Heart right ventricle (tissue), 16 donors: ENCODE data around the gene NFIB. TPM values are rescaled to one million over a fixed set of nuclear protein-coding genes. Genes with fewer than 3 reads are reported as not detected.

Experiments
- ATAC-seq, 8 donors: fragments of 200-7000 bp; cut with Tn5 transposase; one replicate each; pipeline ENCODE4 v1.9.1; 2020; ENCODE audit warnings: mild to moderate bottlenecking in 8 of 8, moderate library complexity in 8 of 8, moderate number of reproducible peaks in 1 of 8
- DNase-seq, 2 donors: peaks; one replicate each; pipeline ENCODE4 v3.0.0-alpha.2; 2020
- H3K27ac ChIP-seq, 10 donors: fragments of 200-600 bp; sonication (generic) in 2 of 10; one replicate each; pipeline versions ENCODE4 v1.5.0 to v1.8.0; 2020 to 2022; ENCODE audit warnings: mild to moderate bottlenecking in 3 of 10
- H3K27me3 ChIP-seq, 7 donors: fragments of 200-600 bp; one replicate each; pipeline ENCODE4 v1.8.0; 2021 to 2022; ENCODE audit warnings: mild to moderate bottlenecking in 2 of 7
- H3K36me3 ChIP-seq, 9 donors: fragments of 200-600 bp; sonication (generic) in 1 of 9; one replicate each; pipeline versions ENCODE4 v1.5.0 to v1.8.0; 2020 to 2022; ENCODE audit warnings: mild to moderate bottlenecking in 2 of 9
- H3K4me1 ChIP-seq, 9 donors: fragments of 200-600 bp; sonication (generic) in 1 of 9; one replicate each; pipeline versions ENCODE4 v1.5.0 to v1.8.0; 2020 to 2022; ENCODE audit warnings: mild to moderate bottlenecking in 4 of 9
- H3K4me3 ChIP-seq, 10 donors: fragments of 200-600 bp; sonication (generic) in 2 of 10; one replicate each; pipeline versions ENCODE4 v1.5.0 to v1.8.0; 2020 to 2022; ENCODE audit warnings: mild to moderate bottlenecking in 7 of 10, moderate library complexity in 2 of 10
- H3K9me3 ChIP-seq, 11 donors: fragments of 200-600 bp in 10 of 11; sonication (generic) in 2 of 11; one replicate each; pipeline versions ENCODE4 v1.5.0 to v1.8.0; 2013 to 2022; ENCODE audit warnings: mild to moderate bottlenecking in 2 of 11, control low read depth in 1 of 11, moderate library complexity in 1 of 11
- CTCF ChIP-seq, 9 donors: fragments of 200-600 bp; sonication (generic) in 2 of 9; IDR thresholded peaks; one replicate each; pipeline versions ENCODE4 v1.5.0 to v1.8.0; 2021 to 2022; ENCODE audit warnings: antibody characterized with exemption in 9 of 9, mild to moderate bottlenecking in 5 of 9, moderate library complexity in 1 of 9
- WGBS, 2 donors: extraction: QIAGEN DNeasy Blood & Tissue Kit; methylation state at CpG; one replicate each; pipeline ENCODE4 v1.1.7; 2013; ENCODE audit warnings: inconsistent platforms in 1 of 2; 5-methylcytosine and 5-hydroxymethylcytosine counted together
- intact Hi-C, 10 donors: fragments of 100-400 bp; cut with DNase I; formaldehyde crosslinking; loops; one replicate each; pipeline versions ENCODE4 v1.11.1 to v1.14.2; 2022
- polyA plus RNA-seq, 2 donors: library from polyadenylated mRNA; stranded (reverse); fragments of 200-250 nt; gene quantifications; one replicate each; pipeline ENCODE4 v1.2.3, GENCODE V29; 2013
- total RNA-seq, 10 donors: library from RNA; stranded (reverse); fragmentation: NEBNext Ultra II Directional in 3 of 10; extraction: Animal tissue kit (Norgen Biotek cat#: 25700) in 3 of 10; gene quantifications; one replicate each; pipeline versions ENCODE4 v1.2.1 to v1.2.4, GENCODE V29; 2021 to 2023
- donor health status: Arrhythmogenic right ventricular cardiomyopathy.
- donor health status: ischemic (EF 13 %, LVEDD 7.1; RV severe dilation, severe dysfunction).
- donor health status: healthy with polysubstance abuse.
- donor health status: DM: no; HTN: yes; CAD: no.
- donor health status: DM: no; HTN: no; CAD: no.
- donor health status: ischemic (EF 25% LVEDD 6.9; RV normal size, moderate dysfunction).
- donor health status: ischemic (EF 25% LVEDD 5.7; RV mildly dilated, moderate dysfunction).
- donor health status: healthy.
- donor health status: DM: yes; HTN: yes; CAD: no.
- donor health status: Ischemic cardiomyopathy.
- donor health status: ischemic (EF 35%, LVEDD 5.7; RV mildly dilated, moderate dysfunction).
- donor health status: nonischemic (EF 11% LVEDD 7.7; RV severe dilation, severe dysfunction).
- donor health status: DM: yes; HTN: yes; CAD: no.
- donor health status: PGD.
- donor health status: ischemic (EF 29% LVEDD 5.4; RV normal size, mild dysfunction).
- donor health status: nonischemic (EF 23%, LVEDD 6.1; RV moderate dilation, normal function).

Gene NFIB
- total and polyA plus RNA-seq, 12 donors: 16.7 to 145 (median 124) TPM

GRCh38 chr9:14148501-14149103, 165.3 kb downstream of the NFIB start:
- no peak overlapping the region for H3K4me3 ChIP-seq
- peaks cover 3 to 36% (median 25%) of the 10 kb centered on the region in 9 donors for H3K4me1 ChIP-seq
- ATAC-seq (no peak), DNase-seq (no peak)
- peak overlapping the region in 1 of 10 donors; percentile 5 for H3K27ac ChIP-seq
- H3K9me3 ChIP-seq: no peaks in the 10 kb centered on the region
- 91 to 92% methylated on average over 3 of the region's 3 CpGs for WGBS, 2 donors
- no peak for TF ChIP-seq CTCF (IDR thresholded peaks at IDR 0.05)
- intact Hi-C loops: no loop called here
- H3K27me3 ChIP-seq: no peaks in the 10 kb centered on the region
- H3K36me3 ChIP-seq: peaks cover 0 to 28% (median 0%) of the 10 kb centered on the region in 9 donors

- Histone ChIP-seq H3K36me3 (peaks cover 0 to 28% (median 0%) of the 10 kb centered on the region in 9 donors), H3K4me1 (peaks cover 0 to 36% (median 16%) of the 10 kb centered on the region in 9 donors), H3K4me3 (no peak overlapping the region), H3K27me3 (no peaks in the 10 kb centered on the region), H3K9me3 (no peaks in the 10 kb centered on the region), H3K27ac (no peak overlapping the region)
- no peak for TF ChIP-seq CTCF (IDR thresholded peaks at IDR 0.05)
- ATAC-seq (no peak), DNase-seq (no peak)
- intact Hi-C loops: no loop called here
- WGBS, 2 donors: 96 to 97% methylated on average over 1 of the region's 1 CpG
These were observed 166.2 kb downstream of the NFIB start for GRCh38 chr9:14147738-14148137.

DNA sequence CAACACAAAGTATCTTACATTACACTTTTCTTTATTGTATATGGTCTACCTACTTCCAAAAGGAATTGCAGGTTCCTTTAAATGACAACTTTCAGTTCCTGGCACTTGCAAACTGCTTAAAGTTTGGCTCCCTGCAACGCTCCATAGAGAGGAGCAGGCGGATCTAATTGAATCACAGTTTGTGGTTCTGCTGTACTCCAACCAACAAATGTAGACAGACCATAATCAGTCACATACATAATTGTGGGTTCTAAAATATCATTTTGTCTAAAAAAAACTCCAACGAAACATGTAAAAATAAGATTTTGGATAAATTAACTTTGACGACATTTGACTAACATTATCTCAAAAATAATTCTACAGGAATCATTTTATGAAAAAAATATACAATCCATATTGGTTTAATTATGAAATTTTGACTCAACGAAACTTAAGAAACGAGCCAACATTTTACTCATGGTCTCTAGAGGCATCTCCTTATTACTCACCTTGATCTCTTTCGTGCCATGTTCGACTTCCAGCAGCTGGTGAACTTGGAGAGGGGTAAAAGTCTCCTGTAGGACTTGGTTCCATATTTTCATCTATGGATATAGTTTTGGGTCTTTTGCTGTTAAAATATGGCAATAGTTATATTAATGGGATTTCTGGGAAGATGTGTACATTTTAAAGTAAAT, 167.6 kb downstream of the NFIB start:
- no peaks in the 10 kb centered on the region for H3K9me3 ChIP-seq
- WGBS, 2 donors: 95 to 97% methylated on average over 8 of the region's 8 CpGs
- H3K4me1 ChIP-seq: peaks cover 0 to 23% (median 5%) of the 10 kb centered on the region in 9 donors
- intact Hi-C loops: no loop called here
- no peak overlapping the region for H3K4me3 ChIP-seq
- no peaks in the 10 kb centered on the region for H3K27me3 ChIP-seq
- DNase-seq (no peak), ATAC-seq (no peak)
- TF ChIP-seq CTCF (IDR thresholded peaks at IDR 0.05): no peak
- no peak overlapping the region for H3K27ac ChIP-seq
- H3K36me3 ChIP-seq: peaks cover 0 to 28% (median 0%) of the 10 kb centered on the region in 9 donors

DNA sequence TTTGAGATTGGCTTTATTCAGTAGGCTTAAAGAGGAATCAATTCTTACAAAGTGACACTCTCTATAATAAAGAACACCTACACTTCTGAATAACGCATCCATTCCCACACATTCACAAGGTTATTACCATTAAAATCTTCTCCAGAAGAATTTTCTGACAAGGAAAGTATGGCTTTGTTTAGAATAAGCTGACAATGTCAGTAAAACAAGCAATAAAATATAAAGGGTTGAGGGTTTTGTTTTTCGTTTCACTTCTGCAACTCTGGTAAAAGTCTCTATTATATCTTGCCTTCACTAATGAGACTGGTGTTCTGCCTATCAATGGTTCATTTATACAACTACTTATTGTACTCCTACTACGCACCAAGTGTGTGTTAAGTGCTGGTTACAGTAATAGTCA, 169.7 kb downstream of the NFIB start:
- TF ChIP-seq CTCF (IDR thresholded peaks at IDR 0.05): no peak
- Histone ChIP-seq H3K9me3 (no peaks in the 10 kb centered on the region), H3K27ac (peak overlapping the region in 2 of 10 donors; percentile 7 to 16), H3K27me3 (no peaks in the 10 kb centered on the region), H3K4me1 (peaks cover 0 to 21% (median 5%) of the 10 kb centered on the region in 9 donors), H3K36me3 (peaks cover 0 to 28% (median 0%) of the 10 kb centered on the region in 9 donors), H3K4me3 (no peak overlapping the region)
- ATAC-seq: peak in 1 of 8 donors; percentile 22
- DNase-seq: no peak
- 86 to 89% methylated on average over 3 of the region's 3 CpGs for WGBS, 2 donors
- intact Hi-C loops: no loop called here
